ENCODE measurements around the gene AR. TPM values are rescaled to one million over a fixed set of nuclear protein-coding genes. Genes with fewer than 3 reads are reported as not detected.

The AR gene
- total RNA-seq, 1 experiment from 2014 or later: 1.7 TPM

DNA sequence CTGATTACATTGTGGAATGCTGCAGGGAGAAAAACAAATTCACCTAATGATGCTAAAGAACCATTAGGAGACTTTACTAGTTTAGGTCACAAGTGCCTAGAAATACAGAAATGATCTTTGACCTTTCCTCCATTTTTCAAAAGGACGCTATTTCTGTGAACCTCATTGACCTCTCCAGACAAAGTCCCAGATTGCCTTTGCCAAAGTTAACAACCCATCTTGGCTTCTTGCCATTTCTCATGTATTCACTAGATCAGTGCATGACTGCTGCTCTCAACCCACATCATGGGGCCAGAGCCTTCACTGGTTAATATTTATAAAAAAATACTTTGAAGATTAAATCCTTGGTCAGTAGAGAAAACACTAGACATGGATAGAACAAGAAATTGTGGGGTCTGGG is 19.9 kb upstream of the AR start:
- intact Hi-C loops (cut with micrococcal nuclease; ENCODE audit: unreplicated experiment): no loop called here
- H3K4me2 ChIP-seq: no peak overlapping the region
- ChIA-PET POLR2A (ENCODE audit: unreplicated experiment) (no interaction called here), CTCF (no interaction called here)
- BruUV-seq (replicated peaks): no TSS peak
- no peaks in the 10 kb centered on the region for H3K9me2 ChIP-seq (ENCODE audit: insufficient read depth)
- no peaks in the 10 kb centered on the region for H3K36me3 ChIP-seq (ENCODE audit: low read depth)
- peaks cover 9% of the 10 kb centered on the region; the same call in 1 of the 2 replicates for H3K27me3 ChIP-seq (ENCODE audit: insufficient read depth, low read depth)
- no peak for DNase-seq
- no peaks in the 10 kb centered on the region for H3K9me3 ChIP-seq (ENCODE audit: insufficient read depth, low read depth)
- no peaks in the 10 kb centered on the region for H3F3A ChIP-seq (ENCODE audit: insufficient read depth, low read depth)
- no peaks in the 10 kb centered on the region for H4K20me1 ChIP-seq (ENCODE audit: insufficient read depth)
- H2AFZ ChIP-seq: no peak overlapping the region
- H3K27ac ChIP-seq: no peak overlapping the region
- H3K79me2 ChIP-seq (ENCODE audit: low read depth): no peaks in the 10 kb centered on the region
- TF ChIP-seq, protein P1, sequence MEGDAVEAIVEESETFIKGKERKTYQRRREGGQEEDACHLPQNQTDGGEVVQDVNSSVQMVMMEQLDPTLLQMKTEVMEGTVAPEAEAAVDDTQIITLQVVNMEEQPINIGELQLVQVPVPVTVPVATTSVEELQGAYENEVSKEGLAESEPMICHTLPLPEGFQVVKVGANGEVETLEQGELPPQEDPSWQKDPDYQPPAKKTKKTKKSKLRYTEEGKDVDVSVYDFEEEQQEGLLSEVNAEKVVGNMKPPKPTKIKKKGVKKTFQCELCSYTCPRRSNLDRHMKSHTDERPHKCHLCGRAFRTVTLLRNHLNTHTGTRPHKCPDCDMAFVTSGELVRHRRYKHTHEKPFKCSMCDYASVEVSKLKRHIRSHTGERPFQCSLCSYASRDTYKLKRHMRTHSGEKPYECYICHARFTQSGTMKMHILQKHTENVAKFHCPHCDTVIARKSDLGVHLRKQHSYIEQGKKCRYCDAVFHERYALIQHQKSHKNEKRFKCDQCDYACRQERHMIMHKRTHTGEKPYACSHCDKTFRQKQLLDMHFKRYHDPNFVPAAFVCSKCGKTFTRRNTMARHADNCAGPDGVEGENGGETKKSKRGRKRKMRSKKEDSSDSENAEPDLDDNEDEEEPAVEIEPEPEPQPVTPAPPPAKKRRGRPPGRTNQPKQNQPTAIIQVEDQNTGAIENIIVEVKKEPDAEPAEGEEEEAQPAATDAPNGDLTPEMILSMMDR (conservative IDR thresholded peaks at IDR 0.05): no peak
- TF ChIP-seq EZH2 (IDR thresholded peaks at IDR 0.05; ENCODE audit: low read depth): no peak
- no peaks in the 10 kb centered on the region for H3K4me1 ChIP-seq (replicated peaks; ENCODE audit: insufficient read depth)
- H3K4me3 ChIP-seq: no peak overlapping the region

DNA sequence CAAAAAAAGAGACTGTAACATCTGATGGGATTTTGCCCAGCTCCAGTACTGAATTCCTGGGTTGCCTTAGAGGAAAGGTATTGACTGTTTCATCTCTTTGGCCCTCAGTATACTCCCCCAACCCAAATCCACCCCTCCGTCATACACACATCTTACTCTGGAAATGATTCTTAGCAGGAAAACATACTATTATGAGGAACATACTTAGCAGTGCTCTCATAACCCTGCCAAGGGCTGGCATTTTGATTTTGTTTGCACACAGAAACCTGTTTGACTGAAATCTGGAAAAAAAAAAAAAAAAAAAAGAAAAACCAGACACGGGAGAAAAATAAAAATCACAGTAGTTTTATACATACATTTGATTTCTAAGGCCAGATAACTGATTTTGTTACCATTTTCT is 19.4 kb upstream of the AR start:
- Histone ChIP-seq H4K20me1 (ENCODE audit: insufficient read depth) (no peaks in the 10 kb centered on the region), H3K9me2 (ENCODE audit: insufficient read depth) (no peaks in the 10 kb centered on the region), H3K36me3 (ENCODE audit: low read depth) (no peaks in the 10 kb centered on the region), H3F3A (ENCODE audit: insufficient read depth, low read depth) (no peaks in the 10 kb centered on the region), H3K79me2 (ENCODE audit: low read depth) (no peaks in the 10 kb centered on the region), H3K27ac (no peak overlapping the region), H3K4me3 (no peak overlapping the region), H3K4me2 (no peak overlapping the region), H3K27me3 (ENCODE audit: insufficient read depth, low read depth) (peaks cover 9% of the 10 kb centered on the region; the same call in 1 of the 2 replicates), H3K4me1 (replicated peaks; ENCODE audit: insufficient read depth) (no peaks in the 10 kb centered on the region), H2AFZ (no peak overlapping the region), H3K9me3 (ENCODE audit: insufficient read depth, low read depth) (no peaks in the 10 kb centered on the region)
- POLR2A ChIA-PET (ENCODE audit: unreplicated experiment): no interaction called here
- no TSS peak for BruUV-seq (replicated peaks)
- TF ChIP-seq EZH2 (IDR thresholded peaks at IDR 0.05; ENCODE audit: low read depth): no peak
- TF ChIP-seq, protein P1 (conservative IDR thresholded peaks at IDR 0.05): no peak
- CTCF ChIA-PET: no interaction called here
- DNase-seq: no peak
- intact Hi-C loops (cut with micrococcal nuclease; ENCODE audit: unreplicated experiment): no loop called here

DNA sequence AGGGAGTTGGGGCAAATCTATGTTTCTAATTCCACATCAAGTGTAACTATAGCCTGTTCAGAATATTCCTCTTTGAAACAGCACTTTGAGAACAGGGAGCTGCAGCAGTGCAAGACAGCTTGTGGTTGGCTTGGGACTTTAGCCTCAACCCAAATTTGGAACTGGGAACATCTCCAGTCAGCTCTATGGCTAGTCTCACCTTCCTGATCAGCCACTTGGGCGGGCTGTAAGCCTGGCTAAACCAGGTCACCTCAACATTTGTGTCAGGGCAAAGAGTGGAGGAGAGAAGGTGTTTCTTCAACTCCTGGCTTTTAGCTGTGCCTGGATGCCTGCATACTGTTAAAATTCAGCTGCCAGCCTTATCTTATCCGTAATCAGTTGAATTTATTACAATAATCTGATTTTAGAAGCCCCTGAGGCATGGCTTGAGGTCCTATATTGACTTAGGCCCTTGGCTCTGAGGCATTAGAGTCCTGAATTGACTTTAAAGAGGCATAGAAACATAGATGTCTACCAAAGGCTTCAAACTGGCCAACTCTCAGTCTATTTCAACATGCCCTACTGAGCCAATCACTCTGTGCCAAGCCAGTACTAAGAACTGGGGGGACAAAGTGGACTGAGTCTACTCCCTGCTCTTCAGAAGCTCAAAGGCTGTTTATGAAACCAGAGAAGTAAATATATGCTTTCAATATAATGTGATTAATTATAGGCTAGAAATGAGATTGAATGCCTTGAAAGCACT is 18.7 kb upstream of the AR start:
- ChIA-PET POLR2A (ENCODE audit: unreplicated experiment) (no interaction called here), CTCF (no interaction called here)
- intact Hi-C loops (cut with micrococcal nuclease; ENCODE audit: unreplicated experiment): no loop called here
- no TSS peak for BruUV-seq (replicated peaks)
- H3K4me2 ChIP-seq: no peak overlapping the region
- peaks cover 9% of the 10 kb centered on the region; the same call in 1 of the 2 replicates for H3K27me3 ChIP-seq (ENCODE audit: insufficient read depth, low read depth)
- no peaks in the 10 kb centered on the region for H3F3A ChIP-seq (ENCODE audit: insufficient read depth, low read depth)
- TF ChIP-seq EZH2 (IDR thresholded peaks at IDR 0.05; ENCODE audit: low read depth): no peak
- TF ChIP-seq, protein P1 (conservative IDR thresholded peaks at IDR 0.05): no peak
- no peak overlapping the region for H2AFZ ChIP-seq
- no peaks in the 10 kb centered on the region for H3K36me3 ChIP-seq (ENCODE audit: low read depth)
- H3K4me1 ChIP-seq (replicated peaks; ENCODE audit: insufficient read depth): no peaks in the 10 kb centered on the region
- no peaks in the 10 kb centered on the region for H3K9me3 ChIP-seq (ENCODE audit: insufficient read depth, low read depth)
- H3K4me3 ChIP-seq: no peak overlapping the region
- no peaks in the 10 kb centered on the region for H3K9me2 ChIP-seq (ENCODE audit: insufficient read depth)
- no peak for DNase-seq
- H3K79me2 ChIP-seq (ENCODE audit: low read depth): no peaks in the 10 kb centered on the region
- no peaks in the 10 kb centered on the region for H4K20me1 ChIP-seq (ENCODE audit: insufficient read depth)
- no peak overlapping the region for H3K27ac ChIP-seq
